Adrenal gland (tissue), 12 donors: Measurements from ENCODE around the gene UBE2G1. TPM values are rescaled to one million over a fixed set of nuclear protein-coding genes. Genes with fewer than 3 reads are reported as not detected.

ENCODE experiments used
- DNase-seq, 7 donors: peaks; one replicate each; pipeline ENCODE4 v3.0.0-alpha.2; 2019 to 2020
- H3K27ac ChIP-seq, 5 donors: fragments of 200-600 bp; sonication (generic) in 4 of 5; 1 replicate in 3 of 5; 2 replicates in 2 of 5; pipeline versions ENCODE4 v1.5.1 to v1.8.0; 2016 to 2020; ENCODE audit warnings: mild to moderate bottlenecking in 1 of 5
- H3K27me3 ChIP-seq: fragments of 200-600 bp; 2 replicates; pipeline ENCODE4 v1.8.0; 2021
- H3K36me3 ChIP-seq, 2 donors: fragments of 200-600 bp; replicated peaks in 1 of 2; 1 replicate in 1 of 2; 2 replicates in 1 of 2; pipeline versions ENCODE4 v1.5.1 to v1.8.0; 2018 to 2022
- H3K4me1 ChIP-seq, 2 donors: fragments of 200-600 bp; replicated peaks in 1 of 2; 1 replicate in 1 of 2; 2 replicates in 1 of 2; pipeline versions ENCODE4 v1.5.1 to v1.8.0; 2018 to 2021
- H3K4me3 ChIP-seq, 4 donors: fragments of 200-600 bp; sonication (generic) in 3 of 4; one replicate each; pipeline ENCODE4 v1.5.1; 2016 to 2018
- H3K9me3 ChIP-seq, 3 donors: fragments of 200-600 bp; sonication (generic) in 1 of 3; replicated peaks in 1 of 3; 1 replicate in 2 of 3; 2 replicates in 1 of 3; pipeline versions ENCODE4 v1.5.1 to v1.8.0; 2016 to 2021
- POLR2A ChIP-seq, 2 donors: fragments of 450-650 bp; IDR thresholded peaks; one replicate each; pipeline ENCODE4 v1.6.1; 2017; ENCODE audit warnings: antibody characterized with exemption in 2 of 2, mild to moderate bottlenecking in 2 of 2, moderate library complexity in 1 of 2
- WGBS, 4 donors: extraction: QIAGEN DNeasy Blood & Tissue Kit in 2 of 4; methylation state at CpG; one replicate each; pipeline versions ENCODE4 v1.1.5 to v1.1.7; 2013 to 2017; 5-methylcytosine and 5-hydroxymethylcytosine counted together
- intact Hi-C, 2 donors: fragments of 100-400 bp; cut with DNase I; formaldehyde crosslinking; loops; one replicate each; pipeline versions ENCODE4 v1.14.1 to v1.15.0; 2022 to 2023
- polyA plus RNA-seq, 3 donors: library from polyadenylated mRNA; stranded (reverse); fragments of 200-250 nt in 2 of 3; fragments of 350-450 nt in 1 of 3; fragmentation: Illumina TruSeq in 1 of 3; extraction: RNeasy Lipid Tissue Mini Kit (QIAGEN cat#74804) in 1 of 3; gene quantifications; one replicate each; pipeline ENCODE4 v1.2.3, GENCODE V29; 2013 to 2014
- total RNA-seq, 9 donors: library from RNA; depleted of rRNA in 4 of 9; stranded (reverse); fragments of >200 nt in 4 of 9; fragments of 120-200 nt in 1 of 9; fragmentation: NEBNext Ultra II Directional in 1 of 9; extraction: Animal tissue kit (Norgen Biotek cat#: 25700) in 1 of 9; gene quantifications; one replicate each; pipeline versions ENCODE4 v1.1.0 to v1.2.4, GENCODE V29; 2013 to 2023
- TF ChIP-seq, protein P1 (sequence below), 6 experiments: fragments of 450-650 bp in 4 of 6; fragments of 200-600 bp in 2 of 6; sonication (generic) in 1 of 6; IDR thresholded peaks; 1 replicate in 5 of 6; 2 replicates in 1 of 6; pipeline versions ENCODE4 v1.5.1 to v1.8.0; 2016 to 2021; ENCODE audit warnings: antibody characterized with exemption in 6 of 6, mild to moderate bottlenecking in 2 of 6, moderate library complexity in 1 of 6
- donor health status: healthy with polysubstance abuse.
- donor health status: Bipolar disorder and iron deficiency.
- donor health status: DM: yes; HTN: yes; CAD: no.
- donor health status: DM: no; HTN: no; CAD: no.
- donor health status: DM: no; HTN: no; CAD: no.
- donor health status: DM: yes; HTN: yes; CAD: no.

UBE2G1 gene
- total and polyA plus RNA-seq, 12 donors: 7.6 to 63.6 (median 54.7) TPM

DNA sequence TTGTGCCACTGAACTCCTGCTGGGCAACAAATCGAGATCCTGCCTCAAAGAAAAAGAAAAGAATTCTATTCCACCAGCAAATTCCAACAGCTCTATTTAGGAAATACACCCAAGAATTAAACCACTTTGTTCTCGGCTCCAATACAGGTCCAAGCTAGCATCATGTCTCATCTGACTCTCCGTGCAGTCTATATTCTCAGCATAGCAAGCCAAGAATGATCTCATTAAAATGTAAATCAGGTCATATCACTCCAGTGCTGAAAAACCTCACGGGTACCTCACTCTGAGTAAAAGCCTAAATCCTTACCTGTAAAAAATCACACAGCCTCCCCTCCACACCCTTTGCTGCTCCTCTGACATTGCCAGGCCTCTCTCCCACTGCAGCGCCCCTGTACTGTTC is 23.9 kb downstream of the UBE2G1 start:
- no peak for DNase-seq
- H3K4me3 ChIP-seq: no peak overlapping the region
- no peaks in the 10 kb centered on the region for H3K27me3 ChIP-seq
- intact Hi-C loops: no loop called here
- H3K9me3 ChIP-seq: no peaks in the 10 kb centered on the region
- no peak for TF ChIP-seq POLR2A (IDR thresholded peaks at IDR 0.05)
- TF ChIP-seq, protein P1, sequence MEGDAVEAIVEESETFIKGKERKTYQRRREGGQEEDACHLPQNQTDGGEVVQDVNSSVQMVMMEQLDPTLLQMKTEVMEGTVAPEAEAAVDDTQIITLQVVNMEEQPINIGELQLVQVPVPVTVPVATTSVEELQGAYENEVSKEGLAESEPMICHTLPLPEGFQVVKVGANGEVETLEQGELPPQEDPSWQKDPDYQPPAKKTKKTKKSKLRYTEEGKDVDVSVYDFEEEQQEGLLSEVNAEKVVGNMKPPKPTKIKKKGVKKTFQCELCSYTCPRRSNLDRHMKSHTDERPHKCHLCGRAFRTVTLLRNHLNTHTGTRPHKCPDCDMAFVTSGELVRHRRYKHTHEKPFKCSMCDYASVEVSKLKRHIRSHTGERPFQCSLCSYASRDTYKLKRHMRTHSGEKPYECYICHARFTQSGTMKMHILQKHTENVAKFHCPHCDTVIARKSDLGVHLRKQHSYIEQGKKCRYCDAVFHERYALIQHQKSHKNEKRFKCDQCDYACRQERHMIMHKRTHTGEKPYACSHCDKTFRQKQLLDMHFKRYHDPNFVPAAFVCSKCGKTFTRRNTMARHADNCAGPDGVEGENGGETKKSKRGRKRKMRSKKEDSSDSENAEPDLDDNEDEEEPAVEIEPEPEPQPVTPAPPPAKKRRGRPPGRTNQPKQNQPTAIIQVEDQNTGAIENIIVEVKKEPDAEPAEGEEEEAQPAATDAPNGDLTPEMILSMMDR (IDR thresholded peaks at IDR 0.05): no peak
- 89 to 95% (median 92%) methylated on average over 5 of the region's 5 CpGs for WGBS, 4 donors
- no peaks in the 10 kb centered on the region for H3K36me3 ChIP-seq
- H3K4me1 ChIP-seq: peaks cover 14 to 33% of the 10 kb centered on the region in 2 donors
- no peak overlapping the region for H3K27ac ChIP-seq

DNA sequence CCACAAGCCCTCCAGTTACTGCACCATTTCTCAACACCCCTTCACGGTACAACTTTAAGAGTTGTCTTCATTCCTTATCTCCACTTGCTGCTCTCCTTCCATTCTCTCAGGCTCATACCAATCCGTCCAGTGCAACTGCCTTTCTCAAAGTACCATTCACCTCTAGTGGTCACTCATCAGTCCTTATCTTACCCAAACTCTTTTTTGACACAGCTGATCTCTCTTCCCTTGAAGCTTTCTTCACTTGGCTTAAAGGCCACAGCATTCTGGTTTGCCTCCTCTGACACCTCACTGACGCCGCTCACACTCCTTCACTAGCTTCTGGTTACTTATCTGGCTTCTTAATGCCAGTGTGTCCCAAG is 24.9 kb downstream of the UBE2G1 start:
- Histone ChIP-seq H3K27me3 (no peaks in the 10 kb centered on the region), H3K9me3 (no peaks in the 10 kb centered on the region), H3K36me3 (no peaks in the 10 kb centered on the region), H3K4me1 (peaks cover 23 to 42% of the 10 kb centered on the region in 2 donors), H3K27ac (no peak overlapping the region), H3K4me3 (no peak overlapping the region)
- TF ChIP-seq, protein P1 (IDR thresholded peaks at IDR 0.05): no peak
- no peak for TF ChIP-seq POLR2A (IDR thresholded peaks at IDR 0.05)
- intact Hi-C loops: no loop called here
- 87 to 93% (median 92%) methylated on average over 4 of the region's 4 CpGs for WGBS, 4 donors
- no peak for DNase-seq

DNA sequence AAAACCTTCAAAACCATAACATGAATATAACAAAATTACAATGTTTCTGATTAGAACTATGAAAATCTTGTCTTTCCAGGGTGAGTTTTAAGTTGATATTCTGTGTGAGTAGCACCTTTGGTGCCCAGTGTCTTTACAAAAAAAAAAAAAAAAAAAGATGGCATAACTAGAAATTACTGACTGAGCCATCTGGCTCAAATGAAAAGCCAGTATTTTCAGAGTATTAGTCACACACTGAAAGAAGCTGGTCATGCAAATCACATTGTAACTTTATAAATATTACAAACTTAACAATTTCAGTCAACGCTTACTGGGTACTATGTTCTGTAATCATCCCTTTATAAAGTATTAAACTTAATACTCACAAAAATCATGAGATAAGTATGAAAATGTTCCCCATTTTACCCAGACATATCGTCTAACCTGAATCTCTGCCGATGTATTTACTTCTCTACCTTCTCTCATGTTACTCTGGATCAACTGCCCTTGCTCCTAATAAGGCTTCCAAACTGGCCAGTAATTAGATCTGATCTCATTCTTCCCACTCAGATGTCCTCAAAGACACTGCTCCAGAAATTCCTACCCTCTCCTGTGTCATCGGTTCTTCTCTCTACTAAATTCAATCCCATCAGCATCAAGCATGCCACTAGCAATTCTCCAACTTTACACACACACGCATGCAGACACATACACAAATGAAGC is 25.4 kb downstream of the UBE2G1 start:
- intact Hi-C loops: no loop called here
- 69 to 85% (median 78%) methylated on average over 5 of the region's 5 CpGs for WGBS, 4 donors

DNA sequence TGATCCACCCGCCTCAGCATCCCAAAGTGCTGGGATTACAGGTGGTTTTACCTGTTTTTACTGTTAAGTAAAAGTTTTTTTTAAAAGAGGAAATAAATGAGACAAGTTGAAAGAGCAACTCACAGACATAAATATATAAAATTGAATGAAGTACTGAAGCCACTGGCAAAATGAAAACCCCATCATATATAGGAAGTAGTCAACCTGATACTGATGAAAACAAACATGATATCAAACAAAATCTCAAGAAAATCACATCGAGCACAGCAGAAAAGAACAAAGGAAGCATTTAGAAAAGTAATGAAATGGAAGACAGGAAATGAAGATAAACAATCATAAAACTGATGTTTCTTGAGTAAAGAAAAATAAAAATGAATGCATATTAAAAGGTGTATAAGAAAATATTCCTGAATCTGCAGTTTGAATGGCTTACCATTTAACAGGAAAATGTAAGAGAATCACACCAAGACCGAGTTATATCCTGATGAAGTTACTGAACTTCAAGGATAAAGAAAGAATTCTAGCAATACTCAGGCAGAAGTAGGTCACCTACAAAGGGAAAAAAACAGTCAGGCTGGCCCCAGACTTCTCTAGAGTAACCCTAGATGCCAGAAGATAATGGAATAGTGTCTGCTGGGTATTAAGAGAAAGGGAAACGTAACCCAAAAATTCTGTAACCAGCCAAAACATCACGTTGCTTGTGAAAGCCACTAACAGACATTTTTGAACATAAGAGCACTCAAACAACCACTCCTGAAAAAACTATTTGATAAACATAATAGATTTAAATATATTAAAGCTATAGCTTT is 31.5 kb downstream of the UBE2G1 start:
- 37 to 52% (median 46%) methylated on average over 5 of the region's 5 CpGs for WGBS, 4 donors
- TF ChIP-seq POLR2A (IDR thresholded peaks at IDR 0.05): no peak
- TF ChIP-seq, protein P1 (IDR thresholded peaks at IDR 0.05): no peak
- Histone ChIP-seq H3K4me1 (peaks cover 12 to 41% of the 10 kb centered on the region in 2 donors), H3K4me3 (no peak overlapping the region), H3K27me3 (no peaks in the 10 kb centered on the region), H3K36me3 (no peaks in the 10 kb centered on the region), H3K9me3 (no peaks in the 10 kb centered on the region), H3K27ac (peak overlapping the region in 2 of 5 donors; percentile 27 to 35)
- intact Hi-C loops: no loop called here
- DNase-seq: peak in 2 of 7 donors; percentile 32 to 35

More for the DNA sequence above, 25.4 kb downstream of the UBE2G1 start:
- no peaks in the 10 kb centered on the region for H3K9me3 ChIP-seq
- H3K4me1 ChIP-seq: peaks cover 22 to 42% of the 10 kb centered on the region in 2 donors
- no peak overlapping the region for H3K27ac ChIP-seq
- no peak overlapping the region for H3K4me3 ChIP-seq
- no peaks in the 10 kb centered on the region for H3K36me3 ChIP-seq
- TF ChIP-seq, protein P1 (IDR thresholded peaks at IDR 0.05): no peak
- no peak for TF ChIP-seq POLR2A (IDR thresholded peaks at IDR 0.05)
- no peaks in the 10 kb centered on the region for H3K27me3 ChIP-seq
- no peak for DNase-seq
